Activated naive CD4-positive, alpha-beta T cell treated with anti-CD3 and anti-CD28 coated beads, Interleukin-2, amount 50 U/mL, for 72 hours (primary cell): Measurements from ENCODE around the gene PSTPIP1. TPM values are rescaled to one million over a fixed set of nuclear protein-coding genes. Genes with fewer than 3 reads are reported as not detected.
A peak's percentile ranks its signal among the peaks of the same experiment; 100 is the strongest.

Experiments used
- ATAC-seq, 2 donors: fragments of 150-1000 bp; cut with Tn5 transposase; 2 replicates each; pipeline ENCODE4 v1.10.0; 2021; ENCODE audit warnings: mild to moderate bottlenecking in 2 of 2, moderate library complexity in 2 of 2
- DNase-seq, 2 donors: peaks; one replicate each; pipeline ENCODE4 v3.0.0; 2021 to 2022; ENCODE audit warnings: low spot score in 2 of 2
- H3K27ac Mint-ChIP-seq, 2 donors: one replicate each; pipeline ENCODE4 v1.8.0; 2022; ENCODE audit warnings: mild to moderate bottlenecking in 2 of 2, mixed read lengths in 2 of 2
- H3K36me3 Mint-ChIP-seq, 2 donors: one replicate each; pipeline ENCODE4 v1.8.0; 2022; ENCODE audit warnings: mixed read lengths in 2 of 2
- H3K9me3 Mint-ChIP-seq, 2 donors: one replicate each; pipeline ENCODE4 v1.8.0; 2022; ENCODE audit warnings: mixed read lengths in 2 of 2
- total RNA-seq, 2 donors: library from RNA; stranded (reverse); gene quantifications; one replicate each; pipeline ENCODE4 v1.2.3, GENCODE V29; 2022

Gene PSTPIP1
- total RNA-seq, 2 donors from 2014 or later: 95.5 to 149 TPM

DNA sequence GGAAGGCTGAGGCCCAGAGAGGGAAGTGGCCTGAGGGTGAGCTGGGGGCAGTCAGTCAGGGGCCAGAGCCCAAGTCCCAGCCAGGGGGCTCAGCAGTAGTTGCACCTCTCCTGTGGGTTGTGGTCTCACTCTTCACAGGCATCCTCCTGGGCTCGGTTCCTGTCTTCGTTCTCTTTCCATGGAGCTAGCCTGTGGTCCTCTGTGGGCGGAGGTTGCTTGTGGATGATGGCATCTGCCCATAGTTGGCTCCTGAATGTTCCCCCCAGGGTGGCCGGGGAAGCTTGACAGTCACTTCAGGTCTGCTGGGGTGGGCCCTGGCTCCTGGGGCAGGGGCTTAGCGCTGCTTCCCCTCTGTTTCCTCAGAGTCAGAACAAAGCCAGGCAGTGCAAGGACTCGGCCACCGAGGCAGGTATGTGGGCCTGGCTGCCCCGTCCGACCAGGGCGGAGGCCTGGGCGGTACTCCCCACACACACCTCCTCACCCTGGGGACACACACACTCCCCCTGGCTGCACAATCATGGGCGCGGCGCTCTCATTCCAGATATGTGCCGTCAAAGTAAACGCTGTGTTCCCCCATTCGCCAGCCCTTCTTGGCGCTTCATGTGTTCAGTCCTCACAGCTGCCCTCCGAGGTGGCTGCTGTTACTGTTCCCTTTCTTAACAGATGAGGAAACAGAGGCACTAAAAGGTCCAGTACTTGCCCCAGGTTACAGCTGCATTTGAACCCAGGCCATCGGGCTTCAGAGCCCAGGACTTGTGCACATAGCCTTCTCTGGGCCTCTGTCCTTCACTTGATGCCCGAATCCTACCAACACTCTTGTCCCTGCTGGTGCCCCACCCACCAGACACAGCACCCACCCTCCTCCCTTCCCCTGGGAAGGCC is 34.5 kb downstream of the PSTPIP1 start:
- Mint-ChIP-seq H3K27ac (peak overlapping the region; percentile 16 to 50), H3K36me3 (peaks cover 0 to 5% of the 10 kb centered on the region in 2 donors), H3K9me3 (no peaks in the 10 kb centered on the region)
- DNase-seq (peak in 1 of 2 donors; percentile 55), ATAC-seq (no peak)

DNA sequence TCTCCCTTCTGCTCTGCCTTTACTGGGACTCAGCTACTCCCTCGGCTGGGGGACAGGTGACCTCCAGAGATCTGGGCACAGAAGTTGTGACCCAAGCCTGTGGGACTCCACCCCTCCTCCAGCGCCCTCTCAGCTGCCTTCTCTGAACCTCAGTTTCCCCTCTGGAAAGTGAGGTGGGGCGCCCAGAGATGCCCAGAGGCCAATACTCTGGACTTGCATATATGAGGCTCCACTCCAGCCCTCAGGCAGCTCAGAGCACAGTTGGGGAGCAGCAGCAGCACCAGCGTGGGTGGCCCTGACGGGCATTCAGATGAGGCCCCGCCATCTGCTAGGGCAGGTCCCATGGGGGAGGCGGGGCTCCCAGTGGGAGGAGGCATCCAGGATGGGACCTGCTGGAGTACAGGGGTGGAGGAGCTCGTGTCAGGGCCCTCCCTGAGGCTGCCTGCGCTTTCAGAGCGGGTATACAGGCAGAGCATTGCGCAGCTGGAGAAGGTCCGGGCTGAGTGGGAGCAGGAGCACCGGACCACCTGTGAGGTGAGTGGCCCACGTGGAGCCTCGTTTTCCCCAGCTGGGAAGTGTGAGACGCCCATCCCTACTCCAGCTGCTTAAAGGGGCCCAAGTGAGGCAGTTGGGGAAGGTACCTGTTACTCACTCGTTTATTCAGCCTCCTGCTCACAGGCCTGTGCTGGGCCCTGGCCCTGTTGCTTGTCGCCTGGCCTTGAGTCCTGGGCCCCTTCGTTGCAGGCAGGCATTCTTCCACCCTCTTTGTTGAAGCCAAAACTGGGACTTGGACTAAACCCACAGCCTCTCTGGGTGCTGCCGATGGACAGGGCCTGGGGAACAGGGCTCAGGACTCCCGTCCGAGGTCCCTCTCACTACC is 35.4 kb downstream of the PSTPIP1 start:
- Mint-ChIP-seq H3K36me3 (peaks cover 0 to 7% of the 10 kb centered on the region in 2 donors), H3K27ac (peak overlapping the region; percentile 16 to 50), H3K9me3 (no peaks in the 10 kb centered on the region)
- ATAC-seq (no peak), DNase-seq (peak in 1 of 2 donors; percentile 53)

DNA sequence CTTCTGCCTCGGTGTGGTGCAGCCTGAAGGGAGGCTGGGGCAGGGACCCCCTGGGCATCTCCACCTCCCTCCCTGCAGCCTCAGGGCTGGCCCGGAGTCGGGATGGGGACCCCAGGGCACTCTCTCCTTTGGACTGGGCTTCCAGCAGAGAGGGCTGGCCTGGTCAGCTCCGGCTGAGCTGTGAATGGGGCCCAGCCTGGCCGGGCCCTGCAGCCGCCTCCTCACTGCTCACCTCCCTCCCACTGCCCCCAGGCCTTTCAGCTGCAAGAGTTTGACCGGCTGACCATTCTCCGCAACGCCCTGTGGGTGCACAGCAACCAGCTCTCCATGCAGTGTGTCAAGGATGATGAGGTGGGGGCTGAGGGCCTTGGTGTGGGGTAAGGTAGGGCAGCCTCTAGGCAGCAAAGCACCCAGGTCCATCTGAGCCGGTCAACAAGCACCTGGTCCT is 36.0 kb downstream of the PSTPIP1 start:
- Mint-ChIP-seq H3K9me3 (no peaks in the 10 kb centered on the region), H3K27ac (peak overlapping the region in 1 of 2 donors; percentile 18), H3K36me3 (peaks cover 2 to 14% of the 10 kb centered on the region in 2 donors)
- DNase-seq (peak in 1 of 2 donors; percentile 46), ATAC-seq (peak in 1 of 2 donors; percentile 5)

DNA sequence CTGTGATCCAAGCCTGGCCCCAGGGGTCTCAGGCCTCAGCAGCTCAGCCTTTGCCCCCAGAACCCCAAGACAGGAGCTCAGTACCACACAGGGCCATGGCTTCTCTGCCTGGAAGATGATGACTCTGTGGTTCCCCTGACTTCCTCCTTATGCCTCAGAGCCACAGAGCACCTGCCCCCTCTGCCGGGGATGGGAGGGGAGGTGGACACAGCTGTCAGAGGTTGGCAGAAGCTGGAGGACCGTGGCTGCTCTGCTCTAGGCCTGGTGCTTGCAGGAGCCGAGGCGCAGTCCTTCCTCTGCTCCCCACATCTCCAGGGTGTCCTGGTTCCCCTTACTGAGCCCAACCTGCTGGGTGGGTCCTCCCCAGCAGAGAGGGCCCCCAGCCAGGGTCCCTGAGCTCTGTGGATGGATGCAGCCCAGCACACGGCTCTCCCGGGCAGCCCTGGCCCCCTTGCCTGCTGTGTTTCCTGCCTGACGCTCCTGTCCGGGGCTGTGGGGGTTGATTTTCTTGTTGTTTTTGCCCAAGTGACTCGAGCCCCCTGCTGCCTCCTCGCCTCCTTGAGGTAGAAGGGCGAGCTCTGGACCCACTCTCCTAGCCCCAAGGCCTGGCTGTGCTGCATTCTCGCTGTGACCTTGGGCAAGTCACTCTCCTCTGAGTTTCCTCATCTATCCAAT is 36.6 kb downstream of the PSTPIP1 start:
- Mint-ChIP-seq H3K27ac (peak overlapping the region; percentile 18 to 93), H3K36me3 (peaks cover 7 to 19% of the 10 kb centered on the region in 2 donors), H3K9me3 (no peaks in the 10 kb centered on the region)
- peak; percentile 25 to 51 for ATAC-seq
- DNase-seq: peak in 1 of 2 donors; percentile 49

DNA sequence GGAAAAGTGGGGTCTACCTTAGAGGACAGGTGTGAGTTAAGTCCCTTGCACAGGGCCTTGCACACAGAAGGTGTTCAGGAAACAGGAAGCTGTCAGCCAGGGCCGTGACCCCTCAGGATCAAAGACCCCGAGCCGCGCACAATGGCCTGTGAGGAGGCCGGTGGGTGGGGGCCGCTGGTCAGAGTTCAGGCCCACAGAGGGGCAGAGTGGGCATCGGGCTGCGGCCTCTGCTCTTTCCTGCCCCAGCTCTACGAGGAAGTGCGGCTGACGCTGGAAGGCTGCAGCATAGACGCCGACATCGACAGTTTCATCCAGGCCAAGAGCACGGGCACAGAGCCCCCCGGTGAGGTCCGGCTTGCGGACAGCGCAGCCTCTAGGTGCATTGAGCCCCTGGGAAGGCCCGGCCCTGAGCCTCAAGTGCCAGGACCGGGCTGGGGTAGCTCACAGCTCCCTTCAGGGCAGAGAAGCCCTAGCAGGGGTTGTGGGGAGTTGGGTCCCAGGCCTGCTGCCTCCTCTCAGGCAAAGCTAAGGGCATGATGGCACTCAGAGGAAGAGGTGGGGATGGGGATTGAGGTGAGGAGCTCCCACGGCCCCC is 37.2 kb downstream of the PSTPIP1 start:
- Mint-ChIP-seq H3K9me3 (no peaks in the 10 kb centered on the region), H3K27ac (peak overlapping the region; percentile 18 to 93), H3K36me3 (peaks cover 12 to 26% of the 10 kb centered on the region in 2 donors)
- peak in 1 of 2 donors; percentile 54 for DNase-seq
- no peak for ATAC-seq

DNA sequence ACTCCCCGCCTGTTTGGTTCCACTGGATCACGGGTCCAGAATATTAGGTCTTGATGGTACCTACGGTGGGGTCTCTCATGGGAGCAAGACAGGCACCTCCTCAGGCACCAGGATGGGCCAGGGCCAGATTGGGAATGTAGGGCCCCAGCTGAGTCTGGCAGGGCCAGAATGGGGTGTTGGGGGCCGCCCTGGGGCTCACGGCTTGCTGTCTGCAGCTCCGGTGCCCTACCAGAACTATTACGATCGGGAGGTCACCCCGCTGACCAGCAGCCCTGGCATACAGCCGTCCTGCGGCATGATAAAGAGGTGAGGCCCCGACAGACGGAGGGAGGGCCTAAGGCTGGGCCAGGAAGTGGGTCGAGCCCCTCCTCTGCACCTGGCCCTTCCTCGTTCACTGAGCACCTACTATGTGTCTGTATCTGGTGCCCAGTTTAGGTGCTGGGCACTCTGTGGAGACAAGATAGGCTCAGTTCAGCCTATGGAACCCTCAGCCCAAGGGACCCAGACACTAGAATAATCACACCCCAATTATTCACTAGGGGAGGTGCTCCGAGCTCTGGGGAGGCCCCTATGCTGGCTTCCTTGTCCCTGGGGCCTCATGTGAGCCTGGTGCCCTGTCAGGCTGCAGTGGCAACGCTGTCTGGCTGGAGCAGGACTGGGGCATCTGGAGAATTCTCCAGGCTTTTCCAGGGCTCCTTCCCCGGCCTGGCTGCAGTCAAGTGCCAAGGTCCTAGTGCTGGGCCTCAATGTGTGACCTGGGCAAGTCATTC is 37.9 kb downstream of the PSTPIP1 start:
- Mint-ChIP-seq H3K27ac (peak overlapping the region in 1 of 2 donors; percentile 59), H3K36me3 (peaks cover 17 to 32% of the 10 kb centered on the region in 2 donors), H3K9me3 (peaks cover 0 to 4% of the 10 kb centered on the region in 2 donors)
- ATAC-seq (no peak), DNase-seq (no peak)

DNA sequence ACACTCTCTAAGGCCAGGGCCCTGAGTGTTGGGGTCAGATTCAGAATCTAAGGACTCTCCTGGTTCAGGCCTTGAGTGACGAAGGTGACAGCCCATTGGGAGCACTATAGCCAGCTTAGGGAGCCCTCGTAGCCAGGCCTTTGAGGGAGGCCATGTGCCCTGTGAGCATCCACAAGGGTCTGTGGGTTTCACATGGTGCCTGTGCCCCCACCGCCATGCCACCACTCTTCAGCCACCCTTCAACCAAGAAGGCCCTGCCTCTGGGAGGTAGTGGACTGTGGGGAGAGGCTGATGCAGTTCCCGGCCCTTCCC is 38.4 kb downstream of the PSTPIP1 start:
- Mint-ChIP-seq H3K9me3 (peaks cover 0 to 4% of the 10 kb centered on the region in 2 donors), H3K36me3 (peaks cover 17 to 34% of the 10 kb centered on the region in 2 donors), H3K27ac (peak overlapping the region in 1 of 2 donors; percentile 59)
- ATAC-seq: no peak
- DNase-seq: no peak

DNA sequence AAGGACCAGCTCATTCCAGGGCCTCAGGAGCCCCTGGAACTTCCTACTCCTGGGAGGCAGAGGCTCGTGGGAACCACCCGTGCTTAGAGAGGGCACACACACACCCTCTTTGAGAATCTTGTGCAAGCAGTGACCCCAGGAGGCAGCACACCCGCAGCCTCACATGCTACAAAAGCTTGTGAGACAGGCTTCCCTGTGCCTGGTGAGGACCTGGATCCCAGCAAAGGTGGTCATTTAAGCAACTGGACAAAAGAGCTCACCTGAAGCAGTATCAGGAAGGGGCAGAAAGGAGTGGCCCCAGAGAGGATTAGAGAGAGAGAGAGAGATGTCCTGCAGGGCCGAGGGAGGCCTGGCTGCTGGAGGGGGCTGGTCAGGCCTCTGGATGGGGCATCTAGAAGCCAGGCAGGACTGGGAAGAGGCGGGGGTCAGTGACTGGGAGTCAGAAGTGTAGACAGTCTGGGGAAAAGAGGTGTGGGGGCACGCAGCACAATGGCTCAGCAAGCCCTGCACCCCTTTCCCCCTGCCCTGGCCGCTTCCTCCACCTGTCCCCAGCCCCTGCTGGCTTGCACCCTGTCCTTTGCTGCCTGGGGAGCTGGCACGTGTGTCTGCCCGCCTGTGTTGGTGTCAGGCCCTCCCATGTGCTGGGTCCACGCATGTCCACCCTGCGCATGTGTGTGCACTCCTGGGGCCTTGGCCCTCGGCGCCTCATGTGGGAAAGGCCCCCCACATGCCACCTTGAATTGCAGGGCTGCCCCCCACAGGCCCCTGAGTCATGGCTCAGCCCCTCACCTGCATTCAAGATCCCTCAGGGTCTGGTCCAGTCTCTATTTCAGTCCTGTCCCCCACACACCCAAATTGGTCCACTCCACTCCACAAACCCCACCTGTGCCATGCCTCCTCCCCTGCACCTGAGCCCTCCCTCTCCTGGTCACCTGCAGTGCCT is 39.1 kb downstream of the PSTPIP1 start:
- H3K9me3 Mint-ChIP-seq: peaks cover 0 to 4% of the 10 kb centered on the region in 2 donors
- DNase-seq (no peak), ATAC-seq (no peak)
- peak overlapping the region; percentile 59 to 70 for H3K27ac Mint-ChIP-seq
- peaks cover 17 to 40% of the 10 kb centered on the region in 2 donors for H3K36me3 Mint-ChIP-seq

DNA sequence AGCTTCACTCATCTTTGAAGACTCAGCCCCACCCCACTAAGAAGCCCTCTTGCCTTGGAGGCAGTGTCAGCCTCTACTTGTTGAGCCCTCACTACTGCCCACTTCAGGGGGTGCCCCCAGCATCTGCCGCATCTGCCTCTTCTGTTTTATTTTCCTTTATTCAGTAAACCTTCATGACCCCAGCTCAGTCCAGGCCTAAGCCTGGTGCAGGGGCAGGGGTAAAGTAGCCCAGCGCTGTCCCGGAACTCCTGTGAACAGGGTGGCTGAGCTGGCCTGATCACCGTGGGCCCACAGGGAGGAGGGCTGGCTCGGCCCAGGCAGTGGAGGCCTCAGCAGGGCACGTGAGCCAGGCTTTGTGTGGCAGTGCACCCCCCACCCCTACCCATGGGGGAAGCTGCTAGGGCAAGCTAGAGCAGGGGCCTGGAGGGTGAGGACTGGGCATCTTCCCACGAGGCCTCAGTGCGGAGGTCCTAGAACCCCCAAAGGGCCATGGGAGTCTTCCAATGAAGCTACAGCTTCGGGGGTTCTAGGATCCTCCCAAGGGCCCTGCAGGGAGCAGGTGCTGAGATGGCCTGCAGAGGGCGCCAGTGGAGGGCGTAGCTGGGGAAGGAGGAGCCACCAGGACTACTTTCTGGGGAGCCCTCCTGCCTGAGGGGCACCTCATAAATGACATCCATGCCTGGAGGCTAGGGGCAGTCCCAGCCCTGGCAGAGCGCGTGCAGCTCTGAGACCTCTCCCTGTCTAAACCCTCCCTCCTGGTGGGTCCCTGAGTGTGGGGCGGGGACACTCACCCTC is 40.0 kb downstream of the PSTPIP1 start:
- Mint-ChIP-seq H3K36me3 (peaks cover 17 to 40% of the 10 kb centered on the region in 2 donors), H3K27ac (peak overlapping the region; percentile 59 to 65), H3K9me3 (peaks cover 0 to 4% of the 10 kb centered on the region in 2 donors)
- ATAC-seq (peak; percentile 6 to 17), DNase-seq (peak; percentile 53 to 55)

DNA sequence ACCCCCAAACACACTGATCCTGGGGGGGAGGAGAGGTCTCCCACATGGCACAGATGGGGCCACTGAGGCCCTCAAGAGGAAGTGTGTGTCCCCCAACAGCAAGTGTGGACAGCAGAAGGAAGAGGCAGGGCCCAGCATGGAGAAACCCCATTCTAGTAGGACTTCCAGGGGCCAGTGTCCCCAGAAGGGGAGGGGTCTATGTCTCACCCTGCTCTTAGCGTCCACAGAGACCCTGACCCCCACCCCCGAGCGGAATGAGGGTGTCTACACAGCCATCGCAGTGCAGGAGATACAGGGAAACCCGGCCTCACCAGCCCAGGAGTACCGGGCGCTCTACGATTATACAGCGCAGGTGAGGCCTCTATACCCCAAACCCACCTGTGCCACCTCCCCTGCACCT is 40.7 kb downstream of the PSTPIP1 start:
- Mint-ChIP-seq H3K27ac (peak overlapping the region in 1 of 2 donors; percentile 81), H3K36me3 (peaks cover 17 to 40% of the 10 kb centered on the region in 2 donors), H3K9me3 (peaks cover 0 to 4% of the 10 kb centered on the region in 2 donors)
- no peak for DNase-seq
- no peak for ATAC-seq

DNA sequence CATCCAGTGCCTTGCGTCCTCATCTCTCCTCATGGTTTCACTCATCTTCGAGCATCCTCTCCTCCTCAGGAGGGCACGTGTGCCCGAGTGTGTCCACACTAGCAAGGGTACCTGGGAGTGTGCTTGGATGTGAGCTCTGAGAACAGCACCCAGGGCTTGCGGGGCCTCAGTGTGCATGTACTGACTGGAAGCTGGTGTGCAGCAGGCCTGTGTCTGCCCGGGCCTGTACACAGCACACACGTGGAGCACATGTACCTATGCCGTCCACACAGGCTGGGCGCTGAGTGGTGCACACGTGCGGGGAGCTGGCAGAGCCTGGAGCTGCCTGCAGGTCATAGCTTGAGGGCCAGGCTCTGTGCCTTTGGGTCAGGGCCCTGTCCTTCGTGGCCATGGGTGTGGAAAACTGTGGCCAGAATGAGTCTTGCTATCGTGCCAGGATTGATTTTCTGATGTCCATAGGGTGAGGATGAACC is 41.1 kb downstream of the PSTPIP1 start:
- peaks cover 17 to 40% of the 10 kb centered on the region in 2 donors for H3K36me3 Mint-ChIP-seq
- H3K9me3 Mint-ChIP-seq: peaks cover 0 to 4% of the 10 kb centered on the region in 2 donors
- H3K27ac Mint-ChIP-seq: peak overlapping the region; percentile 81 to 83
- no peak for ATAC-seq
- DNase-seq: no peak

DNA sequence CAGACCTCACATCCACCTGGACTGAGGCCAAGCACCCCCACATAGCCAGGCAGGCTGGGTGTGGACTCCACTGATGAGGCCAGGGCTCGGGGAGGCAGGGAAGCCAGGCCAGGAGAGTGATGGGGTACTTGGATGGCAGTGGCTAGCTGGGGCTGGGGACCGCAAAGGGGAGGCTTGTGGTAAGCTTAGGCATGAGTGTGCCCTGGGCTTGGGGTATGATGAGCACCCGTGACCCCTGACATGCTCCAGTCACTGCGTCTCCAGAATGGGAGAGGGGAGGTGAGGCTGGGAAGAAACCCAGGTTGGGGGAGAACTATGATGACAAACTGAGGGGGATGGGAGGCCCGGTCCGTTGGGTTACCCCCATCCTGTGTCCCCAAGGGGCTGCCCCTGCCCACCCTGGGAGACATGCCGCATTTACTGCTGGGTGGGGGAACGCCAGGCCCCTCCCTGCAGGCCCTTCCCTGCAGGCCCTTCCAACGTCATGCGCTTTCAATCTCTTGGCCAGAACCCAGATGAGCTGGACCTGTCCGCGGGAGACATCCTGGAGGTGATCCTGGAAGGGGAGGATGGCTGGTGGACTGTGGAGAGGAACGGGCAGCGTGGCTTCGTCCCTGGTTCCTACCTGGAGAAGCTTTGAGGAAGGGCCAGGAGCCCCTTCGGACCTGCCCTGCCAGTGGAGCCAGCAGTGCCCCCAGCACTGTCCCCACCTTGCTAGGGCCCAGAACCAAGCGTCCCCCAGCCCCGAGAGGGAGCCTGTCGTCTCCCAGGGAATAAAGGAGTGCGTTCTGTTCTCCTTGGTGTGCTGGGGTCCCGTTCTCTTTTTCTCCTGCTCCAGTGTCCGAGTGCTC is 41.8 kb downstream of the PSTPIP1 start:
- Mint-ChIP-seq H3K27ac (peak overlapping the region; percentile 83 to 95), H3K9me3 (peaks cover 0 to 4% of the 10 kb centered on the region in 2 donors), H3K36me3 (peaks cover 17 to 40% of the 10 kb centered on the region in 2 donors)
- peak in 1 of 2 donors; percentile 2 for DNase-seq
- no peak for ATAC-seq
